Measurements from ENCODE around the gene CRABP2. TPM values are rescaled to one million over a fixed set of nuclear protein-coding genes. Genes with fewer than 3 reads are reported as not detected.

Gene CRABP2
- polyA plus RNA-seq, 2 of the 4 experiments (the other 2 are of a cell fraction): 1.7 to 15.6 TPM

GRCh38 chr1:156748670-156749418 is 43.5 kb upstream of the CRABP2 start (continued):
- TF ChIP-seq USF2 (IDR thresholded peaks at IDR 0.05): peak; percentile 72
- TF ChIP-seq HOXB5 (CRISPR knock-in tag; IDR thresholded peaks at IDR 0.05): 0 out of 2 replicates have a peak, but pooled peaks have one; percentile 20
- TF ChIP-seq REST (IDR thresholded peaks at IDR 0.05): no peak
- no peak for TF ChIP-seq MAZ (IDR thresholded peaks at IDR 0.05; ENCODE audit: borderline replicate concordance, low read depth, low read length)
- no peak for TF ChIP-seq HOXB13 (CRISPR knock-in tag; IDR thresholded peaks at IDR 0.05; ENCODE audit: low read depth)
- no peak for TF ChIP-seq ZFP36 (IDR thresholded peaks at IDR 0.05; ENCODE audit: borderline replicate concordance, partially characterized antibody)
- no peak for TF ChIP-seq HES2 (IDR thresholded peaks at IDR 0.05)
- TF ChIP-seq FOSB (CRISPR knock-in tag; IDR thresholded peaks at IDR 0.05): no peak
- no peak for TF ChIP-seq HDAC2 (IDR thresholded peaks at IDR 0.05)

GRCh38 chr1:156747742-156748669 is 42.6 kb upstream of the CRABP2 start:
- peak overlapping the region; percentile 92 for H3K4me2 ChIP-seq
- WGBS (ENCODE audit: missing lambda C conversion rate): 4% methylated on average over 8 of the region's 8 CpGs
- no peak for DNase-seq (ENCODE audit: low read depth in 1 of 2, low spot score in 1 of 2)
- H3K9me3 ChIP-seq: no peaks in the 10 kb centered on the region
- no peak for FAIRE-seq
- CTCF ChIA-PET: interaction anchor here (0.5 to 10.5 kb wide), 11 partner anchors 9 to 112 kb away, joined by 3 to 130 read pairs (median 3); partner anchors contain the start of genes ISG20L2 and METTL25B
- peak overlapping the region; percentile 99 to 100 for H3K27ac ChIP-seq
- ATAC-seq: no peak
- H3K4me3 ChIP-seq: peak overlapping the region; percentile 92
- TF ChIP-seq CHD2 (IDR thresholded peaks at IDR 0.05; ENCODE audit: low read length, partially characterized antibody) (no peak), ATOH8 (CRISPR knock-in tag; IDR thresholded peaks at IDR 0.05; ENCODE audit: low read depth) (0 out of 2 replicates have a peak, but pooled peaks have one; percentile 5)
- peaks cover 48% of the 10 kb centered on the region for H3K4me1 ChIP-seq
- POLR2A ChIA-PET: interaction anchor here (0.8 to 3.1 kb wide), 3 partner anchors 13 to 87 kb away, joined by 3 to 21 read pairs (median 3); partner anchors contain the start of genes ISG20L2 and METTL25B
